Bone marrow (tissue), 2 donors: ENCODE measurements around the gene ADAP1.
"Not testable (repeated sequence)": the region's sequence is repeated elsewhere in the genome, so short reads cannot be mapped to it uniquely, and the experiment has no call there.

Source experiments
- DNase-seq, 2 donors: peaks; one replicate each; lab custom pipeline; 2025; lab: John Stamatoyannopoulos, UW

Gene ADAP1

DNA sequence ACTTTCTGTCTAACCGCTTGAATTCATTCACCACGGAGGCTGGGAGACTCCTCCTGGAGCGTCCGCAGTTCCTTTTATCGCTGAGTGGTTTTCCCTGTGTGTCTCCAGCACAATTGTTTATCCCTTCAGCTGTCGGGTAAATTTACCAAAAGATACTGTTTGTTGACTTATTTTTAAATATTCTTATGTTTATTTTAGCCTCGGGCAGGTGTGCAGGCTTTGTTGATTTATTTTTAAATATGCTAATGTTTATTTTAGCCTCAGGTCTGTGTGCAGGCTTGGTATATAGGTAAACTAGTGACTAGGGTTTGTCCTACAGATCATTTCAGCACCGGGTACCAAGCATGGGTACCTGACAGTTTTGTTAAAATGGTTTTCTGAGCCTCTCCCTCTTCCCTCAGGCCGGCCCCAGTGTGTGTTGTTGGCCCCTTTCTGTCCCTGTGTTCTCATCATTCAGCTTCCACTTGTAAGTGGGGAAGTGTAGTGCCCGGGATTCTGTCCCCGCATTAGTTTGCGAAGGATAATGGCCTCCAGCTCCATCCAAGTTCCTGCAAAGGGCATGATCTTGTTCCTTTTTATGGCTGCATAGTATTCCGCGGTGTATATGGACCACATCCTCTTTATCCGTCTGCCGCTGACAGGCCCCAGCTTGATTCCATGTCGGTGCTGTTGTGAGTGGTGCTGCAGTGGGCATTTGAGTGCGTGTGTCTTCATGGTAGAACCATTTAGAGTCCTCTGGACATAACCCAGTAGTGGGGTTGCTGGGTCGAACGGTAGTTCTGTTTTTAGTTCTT, 72.8 kb downstream of the ADAP1 start:
- DNase-seq: no peak

DNA sequence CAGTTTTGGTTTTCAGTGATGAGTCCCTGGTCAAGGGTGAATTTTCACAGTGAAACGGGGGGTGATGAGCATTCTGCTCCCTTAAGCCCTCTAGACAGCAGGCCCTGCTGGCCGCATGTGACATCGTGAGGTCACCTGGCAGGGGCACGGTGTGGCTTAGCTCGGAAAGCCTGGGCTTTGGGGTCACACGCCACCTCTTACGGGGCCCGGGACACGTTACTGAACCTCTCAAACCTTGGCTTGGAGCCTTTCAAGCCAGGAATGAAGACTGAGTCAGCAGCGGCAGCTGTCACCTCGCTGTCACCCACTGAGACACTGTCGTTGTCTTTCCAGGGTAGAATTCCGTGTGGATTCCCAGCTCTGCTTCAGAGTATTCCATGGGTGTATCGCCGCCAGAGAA, 74.0 kb downstream of the ADAP1 start:
- DNase-seq: no peak

DNA sequence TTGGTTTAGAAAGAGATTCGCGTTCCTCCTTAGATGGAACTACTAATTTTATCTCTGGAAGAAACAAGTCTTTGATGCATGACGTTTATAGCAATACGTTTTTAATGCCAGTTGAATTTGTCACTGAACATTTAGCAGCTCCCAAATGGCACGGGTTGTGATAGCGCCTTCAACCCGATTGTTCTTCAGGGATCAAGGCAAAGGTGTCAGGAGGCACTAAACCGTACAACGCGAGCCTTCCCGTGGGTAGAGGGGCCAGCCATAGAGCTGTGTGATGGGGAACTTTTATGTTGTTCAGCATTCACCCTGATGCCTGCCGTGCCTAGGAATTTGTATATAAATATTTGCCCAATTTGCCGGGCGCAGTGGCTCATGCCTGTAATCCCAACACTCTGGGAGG, 74.8 kb downstream of the ADAP1 start:
- no peak for DNase-seq

DNA sequence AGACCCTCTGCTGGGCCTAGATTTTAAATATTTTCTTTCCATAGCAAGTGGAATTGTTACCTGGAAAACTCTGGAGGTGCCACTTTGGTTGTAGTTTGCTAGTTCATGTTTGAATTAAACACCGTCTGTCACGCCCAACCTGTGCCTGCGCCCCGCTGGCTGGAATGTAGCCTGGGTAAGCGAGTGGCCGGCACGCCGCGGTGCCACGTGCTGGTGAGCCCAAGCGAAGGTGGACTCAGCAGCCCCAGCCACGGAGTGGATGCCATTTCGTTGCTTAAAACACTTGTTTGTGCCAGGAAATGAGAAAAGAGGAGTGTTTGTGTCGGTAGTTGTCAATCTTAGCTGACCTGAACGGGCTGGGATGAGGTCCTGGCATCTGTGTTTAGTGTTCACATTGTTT, 75.4 kb downstream of the ADAP1 start:
- DNase-seq: no peak

DNA sequence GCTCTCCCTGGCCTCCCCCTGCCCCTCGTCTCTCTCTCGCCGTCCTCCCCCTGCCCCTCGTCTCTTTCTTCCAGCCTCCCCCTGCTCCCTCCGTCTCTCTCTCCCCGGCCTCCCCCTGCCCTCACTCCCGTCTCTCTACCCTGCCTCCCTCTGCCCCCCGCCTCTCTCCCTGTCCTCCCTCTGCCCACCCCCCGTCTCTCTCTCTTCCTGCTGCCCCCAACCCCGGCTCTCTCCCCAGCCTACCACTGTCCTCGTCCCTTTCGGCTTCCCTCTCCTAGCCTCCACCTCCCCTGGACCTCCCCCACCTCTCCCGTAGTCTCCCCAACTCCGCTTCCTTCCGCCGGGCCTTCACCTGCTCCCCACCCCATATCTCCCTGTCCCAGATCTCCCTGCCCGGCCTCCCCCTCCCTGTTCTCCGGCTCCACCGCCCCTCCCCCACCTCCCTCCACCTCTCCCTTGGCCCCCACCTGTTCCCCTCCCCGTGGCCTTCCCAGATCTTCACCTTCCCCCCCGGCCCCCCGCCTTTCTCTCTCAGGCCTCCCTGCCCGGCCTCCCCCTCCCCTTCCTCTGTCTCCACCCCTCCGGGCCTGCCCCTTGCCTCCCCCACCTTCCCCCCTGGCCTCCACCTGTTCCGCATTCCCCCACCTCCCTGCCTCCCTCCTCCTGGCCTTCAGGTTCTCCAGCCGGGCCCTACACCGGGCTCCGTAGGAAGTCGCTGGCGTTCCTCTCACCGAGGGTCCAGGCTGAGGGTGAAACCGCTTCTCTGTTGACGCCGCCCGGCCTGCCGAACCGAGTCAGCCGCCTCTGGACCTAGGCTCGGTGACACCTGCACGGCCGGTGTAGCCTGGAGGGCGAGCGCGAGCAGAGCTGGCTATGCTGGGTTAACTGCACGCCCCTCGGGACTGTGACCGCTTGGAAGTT, 76.9 kb downstream of the ADAP1 start:
- no peak for DNase-seq

DNA sequence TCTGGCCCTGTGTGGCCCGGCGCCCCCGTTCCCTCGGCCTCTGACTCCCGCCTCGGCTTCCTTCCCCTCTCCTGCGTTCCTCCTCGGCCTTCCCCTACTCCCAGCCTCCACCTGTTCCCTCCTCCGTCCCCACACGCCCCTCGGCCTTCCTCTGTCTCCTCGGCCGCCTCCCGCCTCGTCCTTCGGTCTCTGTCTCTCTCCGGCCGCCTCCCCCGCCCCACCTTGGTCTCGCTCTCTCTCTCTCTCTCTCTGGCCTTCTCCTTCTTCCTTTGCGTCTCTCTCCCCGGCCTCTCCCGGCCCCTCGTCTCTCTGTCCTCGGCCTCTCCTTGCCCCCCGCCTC, 77.5 kb downstream of the ADAP1 start:
- no peak for DNase-seq

DNA sequence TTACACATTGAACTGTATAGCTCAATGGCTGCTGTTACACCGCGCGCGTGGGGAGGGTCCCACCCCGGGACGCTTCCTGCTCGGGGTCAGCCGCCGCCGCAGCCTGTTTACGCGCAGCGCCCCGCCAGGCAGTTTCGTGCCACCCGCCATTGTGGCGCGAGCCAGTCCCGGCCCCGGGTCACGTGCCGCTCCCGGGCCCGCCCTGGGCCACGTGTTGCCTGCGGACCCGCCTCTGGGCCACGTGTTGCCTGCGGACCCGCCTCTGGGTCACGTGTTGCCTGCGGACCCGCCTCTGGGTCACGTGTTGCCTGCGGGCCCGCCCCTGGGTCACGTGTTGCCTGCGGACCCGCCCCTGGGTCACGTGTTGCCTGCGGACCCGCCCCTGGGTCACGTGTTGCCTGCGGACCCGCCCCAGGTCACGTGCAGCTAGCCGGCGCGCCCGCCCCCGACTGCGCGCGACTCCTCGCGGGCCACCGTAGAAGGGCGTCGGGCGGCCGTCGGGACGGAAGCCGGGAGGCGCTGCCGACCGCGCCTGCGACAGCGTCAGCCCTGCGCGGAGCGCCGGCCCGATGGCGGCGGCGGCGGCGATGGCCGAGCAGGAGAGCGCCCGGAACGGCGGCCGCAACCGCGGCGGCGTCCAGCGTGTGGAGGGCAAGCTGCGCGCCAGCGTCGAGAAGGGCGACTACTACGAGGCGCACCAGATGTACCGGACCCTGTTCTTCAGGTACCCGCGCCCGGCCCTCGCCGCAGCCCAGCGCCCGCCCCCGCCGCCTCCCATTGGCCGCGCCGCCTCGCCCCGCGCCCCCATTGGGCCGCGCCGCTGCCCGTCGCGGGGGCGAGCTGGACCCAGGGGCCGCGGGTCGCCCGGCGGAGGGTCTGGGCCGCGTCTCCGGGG, 78.2 kb downstream of the ADAP1 start, which contains the start of gene GET4:
TSS of gene GET4 (plus strand) at position 478 of the 895 bp plus-strand sequence. CDS start at position 570, 92 bp downstream.
- peak; percentile 61 to 96 for DNase-seq

DNA sequence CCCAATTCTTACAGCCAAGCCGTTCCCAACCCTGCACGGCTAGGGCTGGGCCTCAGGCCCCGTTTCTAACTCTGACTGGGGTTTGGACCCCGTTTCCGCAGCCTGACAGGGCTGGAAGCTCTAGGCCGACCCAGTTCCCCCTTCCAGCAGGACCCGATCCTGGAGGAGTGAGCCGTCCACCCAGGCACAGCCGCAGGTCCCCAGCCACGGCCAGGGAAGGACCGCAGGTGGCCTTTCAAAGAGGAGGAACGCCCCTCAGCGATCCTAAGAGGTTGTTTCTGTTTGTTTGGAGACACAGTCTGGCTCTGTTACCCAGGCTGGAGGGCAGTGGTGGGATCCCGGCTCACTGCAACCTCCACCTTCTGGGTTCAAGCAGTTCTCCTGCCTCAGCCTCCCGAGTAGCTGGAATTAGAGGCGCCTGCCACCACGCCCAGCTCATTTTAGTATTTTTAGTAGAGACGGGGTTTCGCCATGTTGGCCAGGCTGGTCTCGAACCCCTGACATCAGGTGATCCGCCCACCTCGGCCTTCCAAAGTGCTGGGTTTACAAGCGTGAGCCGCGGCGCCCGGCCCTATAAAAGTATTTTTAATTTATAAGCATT, 78.9 kb downstream of the ADAP1 start:
- DNase-seq: no peak

DNA sequence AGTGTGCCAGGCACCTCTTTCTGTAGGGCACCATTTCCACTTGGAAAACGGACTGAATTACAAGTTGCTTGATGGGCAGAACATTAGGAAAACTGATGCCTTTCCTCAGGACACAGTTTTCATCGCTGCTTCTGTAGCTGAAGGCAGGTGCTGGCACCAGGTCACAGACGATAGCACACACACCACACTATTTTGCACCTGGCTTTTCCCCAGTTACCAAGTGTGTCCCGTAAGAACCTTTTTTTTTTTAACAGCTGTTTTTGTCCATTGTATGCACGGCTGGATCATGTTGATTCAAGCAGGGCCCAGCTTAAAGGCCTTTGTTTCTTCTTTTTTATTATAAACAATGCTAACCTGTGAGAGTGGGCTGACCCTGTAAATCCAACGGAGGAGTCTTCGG, 79.4 kb downstream of the ADAP1 start:
- DNase-seq: no peak

DNA sequence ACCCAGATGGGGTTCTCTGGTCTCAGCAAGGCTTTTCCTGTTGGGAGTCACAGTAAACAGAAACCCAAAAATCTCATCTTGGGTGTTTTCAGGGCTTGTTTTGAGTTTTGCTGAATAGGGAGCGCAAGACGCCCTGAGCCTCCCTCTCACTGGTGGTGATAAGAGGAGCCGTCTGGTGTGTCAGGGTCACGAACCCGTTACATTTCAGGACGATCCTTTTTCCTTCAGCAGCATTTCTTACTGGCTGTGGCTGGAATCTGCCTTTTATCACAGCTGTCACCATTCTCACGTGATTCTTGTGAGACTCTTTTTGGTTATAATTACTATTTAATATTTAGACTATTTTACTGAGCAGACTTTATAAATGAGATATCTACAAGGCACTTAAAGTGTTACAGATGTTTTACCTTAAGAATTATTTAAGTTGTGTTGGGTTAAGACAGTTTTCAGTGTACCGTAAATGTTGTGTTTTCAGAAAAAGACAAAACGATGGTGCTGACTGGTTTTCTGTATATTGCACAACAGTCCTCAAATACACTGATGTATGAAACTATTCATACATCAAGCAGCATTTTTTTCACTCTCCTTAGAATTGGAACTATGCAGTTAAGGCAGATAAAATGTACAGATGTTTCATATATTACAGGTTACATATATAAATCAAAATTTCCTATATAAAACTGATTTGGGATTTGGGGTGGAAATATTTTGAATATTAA, 80.3 kb downstream of the ADAP1 start:
- DNase-seq: no peak

DNA sequence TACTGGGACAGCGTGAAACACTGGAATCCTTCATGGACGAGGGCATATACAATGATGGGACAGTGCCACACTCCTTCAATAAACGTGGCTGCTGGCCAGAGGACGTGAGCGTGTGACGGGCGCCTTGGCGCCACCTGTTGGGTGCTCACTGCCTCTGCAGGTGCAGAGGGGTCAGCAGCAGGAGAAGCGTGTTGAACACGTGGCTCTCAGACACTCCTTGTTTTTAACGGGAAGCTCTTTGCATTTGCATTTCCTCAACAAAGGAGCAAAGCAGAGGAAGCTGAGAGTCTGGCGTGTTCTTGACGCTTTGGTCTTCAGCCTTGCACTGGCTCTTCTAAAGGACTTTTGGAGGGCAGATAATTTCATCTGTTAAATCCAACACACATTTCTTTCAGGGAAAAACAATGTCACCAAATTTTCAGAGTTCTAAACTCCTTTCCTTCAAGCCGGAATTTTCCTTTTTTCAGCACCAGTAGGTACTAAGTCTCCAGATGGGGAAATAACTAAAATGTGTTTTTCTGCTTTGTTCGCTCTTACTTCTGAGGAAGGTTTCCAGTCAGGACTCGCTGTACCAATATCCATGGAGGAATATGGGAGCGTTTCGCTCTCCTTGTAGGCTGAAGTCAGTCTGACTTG, 81.0 kb downstream of the ADAP1 start:
- peak; percentile 16 to 58 for DNase-seq

DNA sequence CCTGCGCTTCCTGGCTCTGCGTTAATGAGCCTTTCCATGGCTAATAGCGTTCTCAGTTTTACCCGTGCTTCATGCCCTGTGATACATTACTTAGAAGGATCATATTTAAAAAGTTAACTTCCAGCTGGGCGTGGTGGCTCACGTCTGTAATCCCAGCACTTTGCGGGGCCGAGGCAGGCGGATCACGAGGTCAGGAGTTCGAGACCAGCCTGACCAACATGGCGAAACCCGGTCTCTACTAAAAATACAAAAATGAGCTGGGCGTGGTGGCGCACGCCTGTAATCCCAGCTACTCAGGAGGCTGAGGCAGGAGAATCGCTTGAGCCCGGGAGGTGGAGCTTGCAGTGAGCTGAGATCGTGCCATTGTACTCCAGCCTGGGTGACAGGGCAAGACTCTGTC, 81.8 kb downstream of the ADAP1 start:
- not testable (repeated sequence) for DNase-seq

DNA sequence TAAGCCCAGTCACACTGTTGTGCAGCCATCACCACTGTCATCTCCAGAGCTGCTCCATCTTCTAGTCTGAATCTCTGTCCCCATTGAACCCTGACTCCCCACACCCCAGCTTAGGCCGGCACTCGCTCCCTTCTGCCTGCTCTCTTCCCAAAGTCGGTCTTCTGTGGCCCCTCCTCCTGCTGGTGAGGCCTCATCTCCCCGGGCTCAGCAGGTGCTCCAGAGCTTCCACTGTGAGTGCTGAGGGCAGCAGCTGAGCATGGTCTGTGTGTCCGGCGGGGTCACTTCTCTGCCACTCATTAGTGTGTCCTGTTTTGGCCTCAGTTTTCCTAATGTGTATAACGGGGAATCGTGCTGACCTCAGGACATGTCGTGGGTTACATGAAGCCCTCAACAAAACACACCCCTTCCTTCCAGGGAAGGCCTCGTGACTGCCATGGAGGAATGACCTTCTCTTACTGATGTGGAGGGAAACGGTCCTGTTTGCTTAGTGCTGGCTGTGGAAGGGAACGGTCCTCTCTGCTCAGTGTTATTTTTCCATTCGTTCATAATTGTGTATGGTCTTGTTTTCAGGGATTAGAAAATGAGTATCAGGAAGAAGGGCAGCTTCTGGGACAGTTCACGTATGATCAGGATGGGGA, 82.5 kb downstream of the ADAP1 start:
- DNase-seq: no peak

DNA sequence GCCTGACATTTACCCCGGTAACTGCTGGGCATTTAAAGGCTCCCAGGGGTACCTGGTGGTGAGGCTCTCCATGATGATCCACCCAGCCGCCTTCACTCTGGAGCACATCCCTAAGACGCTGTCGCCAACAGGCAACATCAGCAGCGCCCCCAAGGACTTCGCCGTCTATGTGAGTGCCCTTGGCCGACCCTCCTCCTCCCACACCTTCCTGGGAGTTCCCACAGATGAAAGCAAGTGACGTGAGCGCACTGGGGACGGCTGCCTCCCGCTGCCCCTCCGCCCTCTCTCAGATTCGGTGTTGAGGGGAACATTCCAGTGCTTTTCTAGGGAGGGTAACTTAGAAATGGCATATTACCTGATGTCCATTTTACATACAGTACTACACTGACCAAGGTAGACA, 85.1 kb downstream of the ADAP1 start:
- DNase-seq: no peak

DNA sequence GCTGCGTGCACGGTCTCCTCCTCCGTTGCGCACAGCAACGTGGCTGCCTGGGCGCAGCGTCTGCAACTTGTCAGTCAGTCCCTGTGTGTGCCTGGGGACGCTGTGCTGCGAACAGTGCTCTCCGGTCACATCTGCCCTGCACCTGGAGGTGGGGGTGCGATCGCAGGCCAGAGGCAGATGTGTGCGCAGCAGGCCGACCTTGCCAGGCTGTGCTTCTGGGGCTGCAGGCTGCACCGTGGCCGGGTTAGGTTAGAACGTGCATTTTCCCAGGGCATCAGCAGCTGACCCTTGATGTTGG, 86.3 kb downstream of the ADAP1 start:
- no peak for DNase-seq

DNA sequence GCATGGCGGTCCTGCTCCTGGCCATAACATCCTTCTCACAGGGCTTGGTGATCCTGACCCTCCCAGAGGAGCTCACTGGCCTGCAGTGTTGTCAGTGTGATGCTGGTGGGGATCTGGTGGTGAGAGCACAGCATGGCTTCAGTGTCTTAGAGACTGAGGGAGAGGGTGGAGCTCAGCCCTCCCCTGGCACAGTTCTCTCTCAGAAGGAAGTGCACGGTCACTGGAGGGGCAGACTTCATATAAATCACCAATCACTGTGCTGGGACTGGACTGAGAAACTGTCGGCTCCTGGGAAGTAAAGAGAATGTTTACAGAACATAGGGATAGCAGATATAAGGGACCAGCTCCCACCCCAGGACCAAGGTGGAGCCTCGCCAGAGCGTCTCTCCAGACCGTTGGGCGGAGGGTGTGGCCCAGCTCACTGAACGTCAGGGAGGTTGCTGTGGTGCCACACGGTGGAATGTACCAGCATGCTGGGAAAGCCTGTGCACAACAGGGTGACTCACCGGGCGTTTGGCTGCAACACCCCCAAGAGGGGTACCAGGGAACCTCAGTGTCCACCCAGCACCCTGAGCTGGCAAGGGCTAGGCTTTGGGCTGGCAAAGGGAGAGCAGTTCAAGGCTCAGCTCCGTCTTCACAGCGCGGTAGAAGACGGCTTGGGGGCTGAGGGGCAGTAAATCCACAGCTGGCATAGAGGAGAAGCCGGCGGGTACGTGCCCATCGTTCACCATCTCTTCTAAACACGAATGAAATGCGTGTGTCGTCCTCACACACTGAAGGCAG, 86.9 kb downstream of the ADAP1 start:
- no peak for DNase-seq

DNA sequence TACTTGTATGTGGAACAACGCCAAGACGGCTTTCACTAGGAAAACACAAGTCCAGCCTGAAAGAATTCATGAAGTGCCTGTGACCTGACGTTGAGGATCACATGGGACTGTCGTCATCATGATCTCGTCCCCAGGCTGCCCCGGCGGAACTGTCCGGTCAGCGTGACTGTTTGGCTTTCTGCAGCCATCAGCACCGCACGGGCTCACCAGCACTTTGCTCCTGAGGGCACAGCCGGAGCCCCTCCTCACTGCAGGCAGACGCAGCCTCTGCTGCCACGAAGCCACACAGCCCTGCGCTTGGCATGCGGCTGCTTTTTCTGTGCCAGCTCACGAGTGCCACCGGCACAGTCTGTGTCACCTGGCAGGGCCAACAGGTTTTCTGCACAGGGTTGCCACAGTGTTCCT, 87.5 kb downstream of the ADAP1 start:
- no peak for DNase-seq

DNA sequence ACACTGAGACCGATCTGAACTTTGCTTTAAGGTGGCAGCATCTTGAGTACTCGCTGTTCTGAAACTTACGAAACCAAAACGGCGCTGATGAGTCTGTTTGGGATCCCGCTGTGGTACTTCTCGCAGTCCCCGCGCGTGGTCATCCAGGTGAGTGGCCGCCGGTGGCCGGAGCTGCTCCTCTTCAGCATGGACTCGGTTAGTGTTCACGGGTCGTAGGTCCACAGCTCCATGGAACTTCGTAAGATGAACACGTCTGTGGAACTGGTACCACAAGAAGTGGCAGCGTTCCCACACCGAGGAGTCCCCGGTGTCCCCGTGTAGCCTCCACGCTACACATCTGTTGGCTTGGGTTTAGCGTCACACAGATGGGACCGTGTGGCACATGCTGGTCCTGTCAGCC, 88.6 kb downstream of the ADAP1 start:
- no peak for DNase-seq

DNA sequence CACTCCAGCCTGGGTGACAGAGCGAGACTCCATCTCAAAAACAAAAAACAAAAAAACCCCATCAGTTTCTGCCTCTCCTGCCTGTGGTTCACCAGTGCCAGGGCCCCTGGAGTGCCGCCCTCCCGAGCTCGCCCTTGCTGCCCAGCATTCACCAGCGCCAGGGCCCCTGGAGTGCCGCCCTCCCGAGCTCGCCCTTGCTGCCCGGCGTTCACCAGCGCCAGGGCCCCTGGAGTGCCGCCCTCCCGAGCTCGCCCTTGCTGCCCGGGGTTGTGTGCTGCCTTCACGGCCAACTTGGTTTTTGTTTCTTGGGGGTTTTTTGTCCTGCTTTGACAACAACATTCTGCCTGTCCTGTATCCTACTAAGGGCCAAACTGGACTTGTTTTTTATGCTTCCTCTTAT, 91.4 kb downstream of the ADAP1 start:
- DNase-seq: no peak

DNA sequence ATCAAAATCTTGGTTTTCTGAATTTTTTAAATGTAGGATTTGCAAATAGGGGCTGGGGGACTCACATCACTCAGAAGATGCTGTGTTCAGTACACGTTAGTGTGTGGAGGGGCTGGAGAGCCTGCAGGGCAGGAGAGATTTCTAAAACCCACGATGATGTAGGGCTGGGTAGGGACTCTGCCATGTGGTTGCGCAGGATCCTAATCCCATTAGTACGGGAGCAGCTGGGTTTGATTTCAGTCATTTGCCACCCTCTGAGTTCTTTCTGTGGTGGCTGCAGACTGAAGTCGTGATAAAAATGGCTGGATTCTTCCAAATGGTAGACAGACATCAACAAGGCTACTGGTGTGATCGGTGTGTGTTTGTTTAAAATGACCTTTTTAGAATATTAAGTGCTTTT, 92.3 kb downstream of the ADAP1 start:
- no peak for DNase-seq
